ENCODE measurements around the gene LYSET.
"Not testable (repeated sequence)": the region's sequence is repeated elsewhere in the genome, so short reads cannot be mapped to it uniquely, and the experiment has no call there.

LYSET gene

GRCh38 chr14:93168610-93169009 lies 16.5 kb upstream of the LYSET start:
- WGBS, 2 experiments, result 95 to 96% methylated on average over 8 of the region's 9 CpGs
- not testable (repeated sequence) for H3K36me3 ChIP-seq (ENCODE audit: control insufficient read depth, insufficient read depth, low read length); H3K27ac ChIP-seq (ENCODE audit: insufficient read depth, low read depth, low read length, poor library complexity, severe bottlenecking); H3K4me1 ChIP-seq (ENCODE audit: control insufficient read depth, insufficient read depth, low read length); H3K27me3 ChIP-seq (ENCODE audit: control insufficient read depth, insufficient read depth, low read length, poor library complexity, severe bottlenecking); H3K4me3 ChIP-seq (ENCODE audit: insufficient read depth, low read depth, low read length); H3K9me3 ChIP-seq (ENCODE audit: control insufficient read depth, low read length)

- H3K4me3 ChIP-seq (ENCODE audit: insufficient read depth, low read depth, low read length); H3K27ac ChIP-seq (ENCODE audit: insufficient read depth, low read depth, low read length, poor library complexity, severe bottlenecking); H3K4me1 ChIP-seq (ENCODE audit: control insufficient read depth, insufficient read depth, low read length); H3K9me3 ChIP-seq (ENCODE audit: control insufficient read depth, low read length); H3K27me3 ChIP-seq (ENCODE audit: control insufficient read depth, insufficient read depth, low read length, poor library complexity, severe bottlenecking); H3K36me3 ChIP-seq (ENCODE audit: control insufficient read depth, insufficient read depth, low read length): not testable (repeated sequence)
- WGBS, 2 experiments, result 89 to 92% methylated on average over 6 of the region's 6 CpGs
Observed at GRCh38 chr14:93169619-93170018, 15.5 kb upstream of the LYSET start.

DNA sequence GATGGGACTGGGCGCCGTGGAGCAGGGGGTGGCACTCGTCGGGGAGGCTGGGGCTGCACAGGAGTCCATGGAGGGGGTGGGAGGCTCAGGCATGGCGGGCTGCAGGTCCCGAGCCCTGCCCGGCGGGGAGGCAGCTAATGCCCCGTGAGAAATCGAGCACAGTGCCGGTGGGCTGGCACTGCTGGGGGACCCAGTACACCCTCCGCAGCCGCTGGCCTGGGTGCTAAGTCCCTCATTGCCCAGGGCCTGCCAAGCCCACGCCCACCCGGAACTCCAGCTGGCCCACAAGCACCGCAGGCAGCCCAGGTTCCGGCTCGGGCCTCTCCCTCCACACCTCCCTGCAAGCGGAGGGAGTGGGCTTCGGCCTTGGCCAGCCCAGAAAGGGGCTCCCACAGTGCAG lies 15.0 kb upstream of the LYSET start:
- H3K36me3 ChIP-seq (ENCODE audit: control insufficient read depth, insufficient read depth, low read length); H3K9me3 ChIP-seq (ENCODE audit: control insufficient read depth, low read length); H3K27ac ChIP-seq (ENCODE audit: insufficient read depth, low read depth, low read length, poor library complexity, severe bottlenecking); H3K4me3 ChIP-seq (ENCODE audit: insufficient read depth, low read depth, low read length); H3K27me3 ChIP-seq (ENCODE audit: control insufficient read depth, insufficient read depth, low read length, poor library complexity, severe bottlenecking); H3K4me1 ChIP-seq (ENCODE audit: control insufficient read depth, insufficient read depth, low read length): not testable (repeated sequence)
- WGBS, 2 experiments, result 95% methylated on average over 20 of the region's 20 CpGs

DNA sequence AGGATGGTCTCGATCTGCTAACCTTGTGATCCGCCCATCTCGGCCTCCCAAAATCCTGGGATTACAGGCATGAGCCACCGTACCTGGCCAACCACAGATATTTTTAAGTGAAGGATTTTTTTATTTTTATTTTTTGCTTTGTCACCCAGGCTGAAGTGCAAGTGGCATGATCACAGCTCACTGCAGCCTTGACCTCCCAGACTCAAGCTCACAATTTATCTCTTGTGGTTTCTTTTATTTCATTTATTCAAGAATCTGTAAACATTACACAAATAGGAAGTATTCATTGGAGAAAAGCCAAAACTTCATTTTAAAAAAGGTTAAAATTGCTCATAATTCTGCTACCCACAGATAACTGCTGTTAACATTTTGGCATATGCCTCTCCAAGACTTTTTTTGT lies 13.7 kb upstream of the LYSET start:
- Histone ChIP-seq H3K4me1 (ENCODE audit: control insufficient read depth, insufficient read depth, low read length) (no peaks in the 10 kb centered on the region), H3K9me3 (ENCODE audit: control insufficient read depth, low read length) (no peaks in the 10 kb centered on the region), H3K27me3 (ENCODE audit: control insufficient read depth, insufficient read depth, low read length, poor library complexity, severe bottlenecking) (no peaks in the 10 kb centered on the region), H3K36me3 (ENCODE audit: control insufficient read depth, insufficient read depth, low read length) (no peaks in the 10 kb centered on the region), H3K4me3 (ENCODE audit: insufficient read depth, low read depth, low read length) (no peak overlapping the region), H3K27ac (ENCODE audit: insufficient read depth, low read depth, low read length, poor library complexity, severe bottlenecking) (no peak overlapping the region)
- 92 to 98% methylated on average over 4 of the region's 4 CpGs for WGBS, 2 experiments

GRCh38 chr14:93173943-93174395 lies 11.1 kb upstream of the LYSET start:
- Histone ChIP-seq H3K4me3 (ENCODE audit: insufficient read depth, low read depth, low read length) (no peak overlapping the region), H3K27ac (ENCODE audit: insufficient read depth, low read depth, low read length, poor library complexity, severe bottlenecking) (no peak overlapping the region)
- 78 to 84% methylated on average over 9 to 10 of the region's 10 CpGs for WGBS, 2 experiments

DNA sequence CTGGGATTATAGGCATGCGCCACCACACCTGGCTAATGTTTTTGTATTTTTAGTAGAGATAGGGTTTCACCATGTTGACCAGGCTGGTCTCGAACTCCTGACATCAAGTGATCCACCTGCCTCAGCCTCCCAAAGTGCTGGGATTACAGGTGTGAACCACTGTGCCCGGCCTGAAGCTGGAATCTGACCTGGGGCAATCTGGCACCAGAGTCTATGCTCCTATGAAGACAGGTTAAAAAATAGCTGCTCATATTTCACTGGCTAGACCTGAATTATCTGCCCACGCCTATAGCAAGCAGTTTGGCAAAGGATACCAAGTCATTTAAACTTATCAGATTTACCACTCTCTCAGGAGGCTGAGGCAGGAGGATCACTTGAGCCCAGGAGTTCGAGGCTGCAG lies 10.4 kb upstream of the LYSET start:
- H3K9me3 ChIP-seq (ENCODE audit: control insufficient read depth, low read length); H3K4me3 ChIP-seq (ENCODE audit: insufficient read depth, low read depth, low read length); H3K4me1 ChIP-seq (ENCODE audit: control insufficient read depth, insufficient read depth, low read length); H3K27me3 ChIP-seq (ENCODE audit: control insufficient read depth, insufficient read depth, low read length, poor library complexity, severe bottlenecking); H3K27ac ChIP-seq (ENCODE audit: insufficient read depth, low read depth, low read length, poor library complexity, severe bottlenecking); H3K36me3 ChIP-seq (ENCODE audit: control insufficient read depth, insufficient read depth, low read length): not testable (repeated sequence)
- WGBS, 2 experiments, result 91 to 93% methylated on average over 5 of the region's 5 CpGs

More at GRCh38 chr14:93173943-93174395, 11.1 kb upstream of the LYSET start:
- no peaks in the 10 kb centered on the region for H3K27me3 ChIP-seq (ENCODE audit: control insufficient read depth, insufficient read depth, low read length, poor library complexity, severe bottlenecking)
- no peaks in the 10 kb centered on the region for H3K9me3 ChIP-seq (ENCODE audit: control insufficient read depth, low read length)
- no peaks in the 10 kb centered on the region for H3K4me1 ChIP-seq (ENCODE audit: control insufficient read depth, insufficient read depth, low read length)
- H3K36me3 ChIP-seq (ENCODE audit: control insufficient read depth, insufficient read depth, low read length), result no peaks in the 10 kb centered on the region

- H3K4me3 ChIP-seq (ENCODE audit: insufficient read depth, low read depth, low read length), result no peak overlapping the region
- no peak overlapping the region for H3K27ac ChIP-seq (ENCODE audit: insufficient read depth, low read depth, low read length, poor library complexity, severe bottlenecking)
- H3K4me1 ChIP-seq (ENCODE audit: control insufficient read depth, insufficient read depth, low read length), result no peaks in the 10 kb centered on the region
- H3K27me3 ChIP-seq (ENCODE audit: control insufficient read depth, insufficient read depth, low read length, poor library complexity, severe bottlenecking), result no peaks in the 10 kb centered on the region
- 87 to 91% methylated on average over 5 to 6 of the region's 6 CpGs for WGBS, 2 experiments
- no peaks in the 10 kb centered on the region for H3K9me3 ChIP-seq (ENCODE audit: control insufficient read depth, low read length)
- H3K36me3 ChIP-seq (ENCODE audit: control insufficient read depth, insufficient read depth, low read length), result no peaks in the 10 kb centered on the region
Observed at GRCh38 chr14:93175492-93175891, 9.6 kb upstream of the LYSET start.

- H3K27ac ChIP-seq (ENCODE audit: insufficient read depth, low read depth, low read length, poor library complexity, severe bottlenecking), result no peak overlapping the region
- WGBS, 2 experiments, result 54 to 57% methylated on average over 17 of the region's 17 CpGs
- H3K27me3 ChIP-seq (ENCODE audit: control insufficient read depth, insufficient read depth, low read length, poor library complexity, severe bottlenecking), result no peaks in the 10 kb centered on the region
- H3K9me3 ChIP-seq (ENCODE audit: control insufficient read depth, low read length), result no peaks in the 10 kb centered on the region
- H3K4me1 ChIP-seq (ENCODE audit: control insufficient read depth, insufficient read depth, low read length), result no peaks in the 10 kb centered on the region
- peak overlapping the region; percentile 91 for H3K4me3 ChIP-seq (ENCODE audit: insufficient read depth, low read depth, low read length)
- H3K36me3 ChIP-seq (ENCODE audit: control insufficient read depth, insufficient read depth, low read length), result no peaks in the 10 kb centered on the region
Observed at GRCh38 chr14:93183596-93184317, 1.4 kb upstream of the LYSET start.

DNA sequence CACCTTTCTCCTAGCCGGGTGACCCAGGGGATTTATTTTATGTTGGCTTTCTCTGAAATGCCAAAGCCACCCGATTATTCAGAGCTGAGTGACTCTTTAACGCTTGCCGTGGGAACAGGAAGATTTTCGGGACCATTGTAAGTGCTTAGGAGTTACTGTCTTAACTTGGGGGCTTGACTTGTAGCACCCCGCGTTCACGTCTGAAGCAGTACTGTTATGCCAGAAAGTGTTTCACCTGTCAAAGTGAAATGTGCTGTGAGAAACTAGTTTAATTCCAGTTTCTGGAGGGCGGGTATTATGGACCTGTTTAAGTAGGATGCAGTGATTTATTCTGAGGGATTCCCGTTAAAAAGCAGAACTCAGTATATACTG lies 218 bp downstream of the LYSET start:
- Histone ChIP-seq H3K4me3 (ENCODE audit: insufficient read depth, low read depth, low read length) (peak overlapping the region; percentile 91), H3K36me3 (ENCODE audit: control insufficient read depth, insufficient read depth, low read length) (no peaks in the 10 kb centered on the region), H3K4me1 (ENCODE audit: control insufficient read depth, insufficient read depth, low read length) (no peaks in the 10 kb centered on the region), H3K27ac (ENCODE audit: insufficient read depth, low read depth, low read length, poor library complexity, severe bottlenecking) (peak overlapping the region; percentile 76), H3K9me3 (ENCODE audit: control insufficient read depth, low read length) (no peaks in the 10 kb centered on the region), H3K27me3 (ENCODE audit: control insufficient read depth, insufficient read depth, low read length, poor library complexity, severe bottlenecking) (no peaks in the 10 kb centered on the region)
- WGBS, 2 experiments, result 2% methylated on average over 10 of the region's 10 CpGs

DNA sequence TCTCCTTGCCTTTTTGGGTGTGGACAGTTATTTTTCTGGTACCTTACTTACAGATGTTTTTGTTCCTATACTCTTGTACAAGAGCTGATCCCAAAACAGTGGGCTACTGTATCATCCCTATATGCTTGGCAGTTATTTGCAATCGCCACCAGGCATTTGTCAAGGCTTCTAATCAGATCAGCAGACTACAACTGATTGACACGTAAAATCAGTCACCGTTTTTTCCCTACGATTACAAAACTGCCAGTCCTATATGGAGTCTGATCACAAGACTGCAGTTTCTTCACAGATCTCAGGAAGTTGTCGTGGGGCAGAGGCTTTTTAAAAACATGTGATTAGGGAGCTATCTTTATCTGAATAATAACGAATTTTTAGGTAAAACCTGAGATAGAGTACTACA lies 1.3 kb downstream of the LYSET start:
- Histone ChIP-seq H3K4me1 (ENCODE audit: control insufficient read depth, insufficient read depth, low read length) (no peaks in the 10 kb centered on the region), H3K27me3 (ENCODE audit: control insufficient read depth, insufficient read depth, low read length, poor library complexity, severe bottlenecking) (no peaks in the 10 kb centered on the region), H3K27ac (ENCODE audit: insufficient read depth, low read depth, low read length, poor library complexity, severe bottlenecking) (no peak overlapping the region), H3K36me3 (ENCODE audit: control insufficient read depth, insufficient read depth, low read length) (no peaks in the 10 kb centered on the region), H3K4me3 (ENCODE audit: insufficient read depth, low read depth, low read length) (no peak overlapping the region), H3K9me3 (ENCODE audit: control insufficient read depth, low read length) (no peaks in the 10 kb centered on the region)
- WGBS, 2 experiments, result 94 to 97% methylated on average over 6 of the region's 6 CpGs

DNA sequence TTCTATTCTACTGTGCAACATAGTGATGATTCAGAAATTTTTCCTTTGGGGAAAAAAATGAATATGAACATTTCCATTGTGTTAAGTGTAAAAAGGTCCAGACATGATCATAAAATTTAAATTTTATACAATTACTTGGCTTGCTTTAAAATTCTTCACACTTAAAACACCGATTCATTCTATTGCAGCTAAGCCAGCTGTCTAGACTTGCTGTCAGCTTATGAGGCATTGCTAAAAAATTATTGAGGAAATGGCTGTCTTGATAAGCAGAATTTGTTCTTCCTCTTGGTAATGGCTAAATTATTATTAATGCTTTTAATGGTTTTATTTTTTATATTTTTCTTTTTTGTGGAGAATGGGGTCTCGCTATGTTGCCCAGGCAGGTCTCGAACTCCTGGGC lies 1.8 kb downstream of the LYSET start:
- Histone ChIP-seq H3K27me3 (ENCODE audit: control insufficient read depth, insufficient read depth, low read length, poor library complexity, severe bottlenecking) (no peaks in the 10 kb centered on the region), H3K27ac (ENCODE audit: insufficient read depth, low read depth, low read length, poor library complexity, severe bottlenecking) (no peak overlapping the region), H3K36me3 (ENCODE audit: control insufficient read depth, insufficient read depth, low read length) (no peaks in the 10 kb centered on the region), H3K9me3 (ENCODE audit: control insufficient read depth, low read length) (no peaks in the 10 kb centered on the region), H3K4me3 (ENCODE audit: insufficient read depth, low read depth, low read length) (no peak overlapping the region), H3K4me1 (ENCODE audit: control insufficient read depth, insufficient read depth, low read length) (no peaks in the 10 kb centered on the region)
- 89 to 100% methylated on average over 2 to 3 of the region's 3 CpGs for WGBS, 2 experiments
